HG02884 (cell line): Measurements from ENCODE around the gene PFKP.

Experiments used
- ATAC-seq: cut with Tn5 transposase; IDR thresholded peaks from one replicate; pipeline ENCODE4 v1.9.1; 2021; ENCODE audit warnings: mild to moderate bottlenecking, moderate library complexity; ENCODE audit not compliant: unreplicated experiment

Gene PFKP

DNA sequence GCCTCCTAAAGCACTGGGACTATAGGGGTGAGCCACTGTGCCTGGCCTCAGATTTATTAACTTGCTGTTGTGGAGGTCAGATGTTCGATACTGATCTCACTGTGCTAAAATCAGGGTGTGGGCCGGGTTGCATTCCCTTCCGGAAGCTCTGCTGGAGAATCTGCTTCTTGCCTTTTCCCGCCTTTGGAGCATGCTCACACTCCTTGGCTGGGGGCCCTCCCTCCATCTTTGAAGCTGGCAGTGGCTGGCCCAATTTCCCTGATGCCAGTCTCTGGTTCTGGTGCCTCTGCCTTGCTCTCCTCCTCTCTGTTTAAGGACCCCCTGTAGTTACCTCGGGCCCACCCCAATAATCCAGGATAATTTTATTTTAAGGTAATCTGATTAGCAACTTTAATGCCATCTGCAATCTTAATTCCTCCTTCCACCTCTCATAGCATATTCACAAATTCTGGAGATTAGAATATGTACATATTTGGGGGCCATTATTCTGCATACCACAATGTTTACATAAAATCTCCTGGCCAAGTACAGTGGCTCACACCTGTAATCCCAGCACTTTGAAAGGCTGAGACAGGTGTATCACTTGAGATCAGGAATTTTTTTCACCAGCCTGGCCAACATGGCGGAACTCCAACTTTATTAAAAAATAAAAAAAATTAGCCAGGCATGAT, 113.1 kb downstream of the PFKP start:
- no peak for ATAC-seq

DNA sequence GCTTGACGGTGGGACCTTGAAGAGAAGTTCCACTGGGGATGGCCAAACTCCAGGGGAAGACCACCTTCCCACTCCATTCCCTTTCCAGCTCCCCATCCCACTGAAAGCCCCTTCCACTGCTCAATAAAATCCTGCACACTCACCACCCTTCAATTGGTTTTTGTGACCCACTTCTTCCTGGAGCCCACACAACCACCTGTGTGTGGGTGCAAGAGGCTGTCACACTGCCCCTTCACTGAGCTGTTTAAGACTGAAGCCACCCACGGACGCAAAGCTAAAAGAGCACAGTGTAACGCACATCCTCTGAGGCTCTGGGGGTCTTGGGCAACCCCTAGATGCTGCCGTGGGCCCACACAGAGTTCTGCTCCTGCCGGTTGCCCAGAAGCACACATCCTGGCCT, 118.0 kb downstream of the PFKP start:
- ATAC-seq: no peak

DNA sequence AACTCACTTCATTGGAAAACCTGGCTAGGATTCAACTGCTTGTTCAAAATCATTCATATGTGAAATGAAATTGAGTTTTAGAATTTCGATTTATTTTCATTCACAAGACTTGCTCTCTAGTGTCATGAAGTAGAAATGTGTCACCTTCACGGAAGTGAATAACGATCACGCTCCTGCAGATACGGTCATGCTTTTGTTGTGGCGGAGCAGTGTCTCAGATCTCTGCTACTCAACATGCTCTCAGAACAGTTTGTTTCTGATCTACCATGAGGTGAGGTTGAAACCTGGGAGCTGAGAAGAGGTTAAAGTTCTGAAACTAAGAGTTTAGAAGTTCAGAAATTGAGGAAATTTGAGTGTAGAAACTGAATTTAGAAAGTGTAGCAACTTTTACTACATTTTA, 119.0 kb downstream of the PFKP start:
- ATAC-seq: no peak
